SJSA1 (cell line): ENCODE results near the gene RALGAPA2. TPM values are rescaled to one million over a fixed set of nuclear protein-coding genes. Genes with fewer than 3 reads are reported as not detected.

ENCODE experiments used
- DNase-seq, 2 experiments: peaks; one replicate each; pipeline ENCODE4 v3.0.0-alpha.2; 2015 to 2020; ENCODE audit warnings: low spot score in 2 of 2, low read depth in 1 of 2
- H3K27ac ChIP-seq: fragments of 250-450 bp; sonication (Bioruptor Pico); 2 replicates; pipeline ENCODE4 v1.5.1; 2020; ENCODE audit warnings: mild to moderate bottlenecking, moderate library complexity
- H3K27me3 ChIP-seq: fragments of 250-450 bp; sonication (Bioruptor Pico); replicated peaks from 2 replicates; pipeline ENCODE4 v1.5.1; 2020; ENCODE audit warnings: mild to moderate bottlenecking, moderate library complexity
- H3K36me3 ChIP-seq: fragments of 250-450 bp; sonication (Bioruptor Pico); 2 replicates; pipeline ENCODE4 v1.5.1; 2020; ENCODE audit warnings: mild to moderate bottlenecking
- H3K4me1 ChIP-seq: fragments of 250-450 bp; sonication (Bioruptor Pico); replicated peaks from 2 replicates; pipeline ENCODE4 v1.6.1; 2021; ENCODE audit warnings: mild to moderate bottlenecking
- H3K4me3 ChIP-seq: fragments of 250-450 bp; sonication (Bioruptor Pico); 2 replicates; pipeline ENCODE4 v1.5.1; 2020; ENCODE audit warnings: mild to moderate bottlenecking
- H3K9me3 ChIP-seq: fragments of 250-450 bp; sonication (Bioruptor Pico); replicated peaks from 2 replicates; pipeline ENCODE4 v1.5.1; 2020; ENCODE audit warnings: mild to moderate bottlenecking
- total RNA-seq: library from RNA; depleted of rRNA; stranded (reverse); fragments of >200 nt; shearing (Covaris generic); gene quantifications from 2 replicates; pipeline ENCODE4 v1.2.3, GENCODE V29; 2014

RALGAPA2 gene
- total RNA-seq, 1 experiment from 2014 or later, result 5.9 TPM

DNA sequence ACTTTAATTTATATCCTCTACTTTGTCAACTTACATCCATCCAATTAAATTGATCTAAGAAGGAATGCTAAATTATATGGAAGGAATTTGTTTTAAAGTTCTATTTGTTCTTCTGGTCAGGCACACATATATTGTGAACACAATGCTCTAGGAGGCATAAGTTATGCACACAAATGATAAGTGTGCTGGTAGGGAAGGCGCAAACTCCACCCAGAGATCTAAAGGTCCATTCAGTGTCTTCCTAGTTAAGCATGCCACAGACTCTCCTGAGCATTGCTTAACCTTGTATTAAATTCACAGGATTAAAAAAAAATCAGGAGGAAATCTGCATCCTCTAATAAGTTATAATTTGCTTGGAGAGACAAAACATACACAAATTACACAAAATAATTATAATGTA, 127.3 kb downstream of the RALGAPA2 start:
- Histone ChIP-seq H3K4me3 (no peak overlapping the region), H3K4me1 (no peaks in the 10 kb centered on the region), H3K27ac (no peak overlapping the region), H3K36me3 (no peaks in the 10 kb centered on the region), H3K9me3 (no peaks in the 10 kb centered on the region), H3K27me3 (no peaks in the 10 kb centered on the region)
- DNase-seq, result no peak

- Histone ChIP-seq H3K4me3 (no peak overlapping the region), H3K36me3 (no peaks in the 10 kb centered on the region), H3K27ac (no peak overlapping the region), H3K27me3 (no peaks in the 10 kb centered on the region), H3K4me1 (no peaks in the 10 kb centered on the region), H3K9me3 (no peaks in the 10 kb centered on the region)
- no peak for DNase-seq
These were observed 129.7 kb downstream of the RALGAPA2 start for GRCh38 chr20:20582734-20583133.

DNA sequence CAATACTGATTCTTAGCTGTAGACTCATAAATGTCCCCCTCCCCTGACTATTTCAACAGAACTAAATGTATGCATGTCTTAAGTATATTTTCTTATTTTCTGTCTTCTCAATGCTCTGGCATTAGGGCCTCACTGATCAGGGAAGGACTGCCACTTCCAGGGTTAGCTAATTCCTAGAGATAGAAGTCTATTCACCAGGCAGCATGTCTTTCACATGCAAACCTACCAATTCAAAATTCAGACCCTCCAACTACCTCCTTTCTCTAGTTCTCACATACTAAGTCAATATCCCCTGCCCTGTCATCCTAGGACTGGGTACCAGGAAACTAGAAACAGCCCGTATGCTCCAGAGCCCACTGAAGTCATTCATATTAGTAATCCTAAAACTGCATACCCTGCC, 132.3 kb downstream of the RALGAPA2 start:
- no peaks in the 10 kb centered on the region for H3K4me1 ChIP-seq
- H3K9me3 ChIP-seq, result no peaks in the 10 kb centered on the region
- H3K36me3 ChIP-seq, result no peaks in the 10 kb centered on the region
- H3K27ac ChIP-seq, result no peak overlapping the region
- no peak overlapping the region for H3K4me3 ChIP-seq
- no peak for DNase-seq
- H3K27me3 ChIP-seq, result no peaks in the 10 kb centered on the region

DNA sequence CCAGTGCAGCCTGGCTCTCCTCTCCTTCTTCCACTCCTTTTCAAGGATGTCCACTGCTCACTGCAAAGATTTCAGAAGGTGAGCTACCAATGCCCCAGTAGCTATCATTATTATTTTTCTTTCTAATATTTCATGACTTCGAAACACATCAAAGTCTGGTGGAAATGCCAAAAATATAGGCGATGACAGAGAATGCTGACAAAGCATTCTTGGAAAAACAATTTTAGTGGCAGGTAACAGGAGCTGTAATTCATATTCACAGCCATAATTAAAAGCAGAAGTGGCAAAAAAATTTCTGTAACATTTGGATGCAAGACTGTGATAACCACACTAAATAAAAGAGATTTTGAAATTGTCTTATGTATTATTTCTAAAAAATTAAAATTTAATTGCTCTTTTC, 133.6 kb downstream of the RALGAPA2 start:
- Histone ChIP-seq H3K9me3 (no peaks in the 10 kb centered on the region), H3K4me1 (no peaks in the 10 kb centered on the region), H3K27ac (no peak overlapping the region), H3K27me3 (no peaks in the 10 kb centered on the region), H3K4me3 (no peak overlapping the region), H3K36me3 (no peaks in the 10 kb centered on the region)
- no peak for DNase-seq

DNA sequence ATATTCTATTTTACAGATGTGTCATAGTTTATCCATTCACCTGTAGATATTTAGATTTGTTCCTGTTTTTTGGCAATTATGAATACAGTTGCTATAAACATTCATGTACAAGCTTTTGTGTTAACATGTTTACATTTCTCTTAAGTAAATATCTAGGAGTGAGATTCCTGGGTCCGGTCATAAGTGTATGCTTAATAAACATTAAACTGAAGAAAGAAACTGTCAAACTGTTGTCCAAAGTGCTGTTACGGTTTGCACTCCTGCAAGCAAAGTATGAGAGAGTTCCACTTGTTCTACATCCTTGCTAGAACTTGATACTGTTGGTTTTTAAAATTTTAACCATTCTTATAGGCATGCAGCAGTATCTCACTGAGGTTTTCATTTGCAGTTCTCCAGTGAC, 138.6 kb downstream of the RALGAPA2 start:
- Histone ChIP-seq H3K27ac (no peak overlapping the region), H3K4me3 (no peak overlapping the region), H3K4me1 (no peaks in the 10 kb centered on the region), H3K9me3 (no peaks in the 10 kb centered on the region), H3K36me3 (no peaks in the 10 kb centered on the region), H3K27me3 (no peaks in the 10 kb centered on the region)
- no peak for DNase-seq

DNA sequence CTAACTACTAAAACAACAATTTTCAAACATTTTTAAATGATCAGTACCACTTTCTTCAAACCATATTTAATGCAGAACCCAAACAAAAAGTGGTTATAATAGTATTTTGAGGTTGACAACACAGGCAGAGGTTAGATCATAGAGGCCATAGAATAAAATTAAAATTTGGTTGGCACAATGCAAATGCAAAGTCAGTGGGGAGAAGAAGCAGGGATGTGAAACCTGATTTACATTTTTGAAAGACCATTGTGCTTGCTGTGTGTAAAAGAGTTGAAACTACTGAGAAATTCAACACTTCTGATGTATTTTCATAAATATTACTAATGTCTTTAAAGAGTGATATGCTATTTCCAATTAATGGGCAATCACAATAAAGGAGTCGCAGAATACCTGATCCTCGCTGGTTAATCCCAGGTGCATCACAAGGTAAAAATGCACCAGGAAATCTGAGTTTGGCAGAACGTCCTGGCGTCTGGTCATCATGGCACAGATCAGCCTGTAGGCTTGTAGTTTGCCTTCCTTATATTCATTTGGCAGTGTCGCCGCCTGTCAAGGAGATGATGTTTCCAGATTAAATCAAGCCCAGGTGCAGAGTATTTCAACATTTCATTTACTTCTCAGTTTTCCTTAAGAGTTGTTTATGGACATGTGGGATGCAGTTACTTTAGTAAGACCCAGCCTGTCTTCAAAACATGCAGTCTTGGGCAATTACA, 141.2 kb downstream of the RALGAPA2 start:
- H3K4me1 ChIP-seq, result no peaks in the 10 kb centered on the region
- H3K27me3 ChIP-seq, result no peaks in the 10 kb centered on the region
- no peak for DNase-seq
- no peaks in the 10 kb centered on the region for H3K9me3 ChIP-seq
- H3K36me3 ChIP-seq, result no peaks in the 10 kb centered on the region
- no peak overlapping the region for H3K27ac ChIP-seq
- H3K4me3 ChIP-seq, result no peak overlapping the region

- Histone ChIP-seq H3K36me3 (no peaks in the 10 kb centered on the region), H3K27me3 (no peaks in the 10 kb centered on the region), H3K27ac (no peak overlapping the region), H3K4me1 (no peaks in the 10 kb centered on the region), H3K9me3 (no peaks in the 10 kb centered on the region), H3K4me3 (no peak overlapping the region)
- no peak for DNase-seq
These were observed 143.7 kb downstream of the RALGAPA2 start for GRCh38 chr20:20568604-20569205.

DNA sequence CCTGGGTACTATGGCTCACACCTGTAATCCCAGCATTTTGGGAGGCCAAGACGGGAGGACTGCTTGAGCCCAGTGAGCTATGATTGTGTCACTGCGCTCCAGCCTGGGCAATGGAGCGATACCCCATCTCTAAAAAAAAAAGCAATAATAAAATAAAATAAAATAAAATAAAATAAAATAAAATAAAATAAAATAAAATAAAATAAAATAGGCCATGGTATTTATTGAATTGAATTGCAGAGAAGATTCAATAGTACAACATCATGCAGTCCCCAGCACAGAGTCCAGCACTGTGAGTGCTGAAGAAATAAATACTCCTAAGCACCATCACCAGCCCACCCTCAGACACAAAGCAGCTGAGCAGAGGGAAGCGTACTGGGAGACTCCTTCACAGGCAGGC, 144.7 kb downstream of the RALGAPA2 start:
- H3K4me3 ChIP-seq, result no peak overlapping the region

DNA sequence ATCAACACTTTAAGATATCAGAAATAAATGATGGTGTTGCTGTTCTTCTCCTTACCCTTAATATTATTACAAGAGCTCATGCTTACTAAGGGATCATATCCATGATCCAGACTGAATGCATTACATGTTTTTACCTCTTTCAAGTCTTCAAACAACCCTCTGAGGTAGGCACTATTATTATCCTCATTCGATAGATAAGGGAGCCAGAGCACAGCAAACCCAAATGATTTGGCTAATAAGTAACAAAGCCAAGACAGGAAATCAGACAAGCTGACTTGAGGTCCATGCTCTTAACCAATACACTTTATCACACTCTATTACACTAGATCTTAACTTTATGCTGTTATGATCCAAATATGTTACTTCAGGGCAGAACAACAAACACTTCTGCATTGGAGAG, 145.9 kb downstream of the RALGAPA2 start:
- Histone ChIP-seq H3K36me3 (no peaks in the 10 kb centered on the region), H3K4me3 (no peak overlapping the region), H3K9me3 (no peaks in the 10 kb centered on the region), H3K4me1 (no peaks in the 10 kb centered on the region), H3K27me3 (no peaks in the 10 kb centered on the region), H3K27ac (no peak overlapping the region)
- no peak for DNase-seq

More for the DNA sequence above, 144.7 kb downstream of the RALGAPA2 start:
- no peak overlapping the region for H3K27ac ChIP-seq
- no peaks in the 10 kb centered on the region for H3K9me3 ChIP-seq
- DNase-seq, result no peak
- no peaks in the 10 kb centered on the region for H3K27me3 ChIP-seq
- no peaks in the 10 kb centered on the region for H3K36me3 ChIP-seq
- no peaks in the 10 kb centered on the region for H3K4me1 ChIP-seq

DNA sequence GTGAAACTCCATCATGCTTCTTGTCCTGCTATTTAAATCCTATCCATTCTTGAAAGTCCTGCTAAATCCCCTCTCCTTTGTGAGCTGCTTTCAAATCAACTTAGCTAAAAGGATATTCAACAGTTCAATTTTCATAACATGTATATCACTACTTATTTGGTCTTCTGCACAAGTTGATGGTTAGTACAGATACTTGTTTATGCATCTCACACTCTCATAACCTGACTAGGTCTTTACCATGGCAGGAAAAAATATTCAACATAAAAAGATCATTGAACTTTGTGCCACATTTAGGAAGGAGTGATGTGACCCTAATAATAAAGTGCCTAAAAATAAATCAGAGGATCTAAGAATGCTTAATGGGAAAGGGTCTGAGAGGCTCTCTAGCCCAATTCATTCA, 148.2 kb downstream of the RALGAPA2 start:
- Histone ChIP-seq H3K4me1 (no peaks in the 10 kb centered on the region), H3K4me3 (no peak overlapping the region), H3K9me3 (no peaks in the 10 kb centered on the region), H3K27me3 (no peaks in the 10 kb centered on the region), H3K36me3 (no peaks in the 10 kb centered on the region), H3K27ac (no peak overlapping the region)
- no peak for DNase-seq

GRCh38 chr20:20562507-20562906, 149.9 kb downstream of the RALGAPA2 start:
- DNase-seq, result no peak
- no peaks in the 10 kb centered on the region for H3K27me3 ChIP-seq
- H3K27ac ChIP-seq, result no peak overlapping the region
- H3K36me3 ChIP-seq, result no peaks in the 10 kb centered on the region
- H3K4me3 ChIP-seq, result no peak overlapping the region
- H3K9me3 ChIP-seq, result no peaks in the 10 kb centered on the region
- no peaks in the 10 kb centered on the region for H3K4me1 ChIP-seq

DNA sequence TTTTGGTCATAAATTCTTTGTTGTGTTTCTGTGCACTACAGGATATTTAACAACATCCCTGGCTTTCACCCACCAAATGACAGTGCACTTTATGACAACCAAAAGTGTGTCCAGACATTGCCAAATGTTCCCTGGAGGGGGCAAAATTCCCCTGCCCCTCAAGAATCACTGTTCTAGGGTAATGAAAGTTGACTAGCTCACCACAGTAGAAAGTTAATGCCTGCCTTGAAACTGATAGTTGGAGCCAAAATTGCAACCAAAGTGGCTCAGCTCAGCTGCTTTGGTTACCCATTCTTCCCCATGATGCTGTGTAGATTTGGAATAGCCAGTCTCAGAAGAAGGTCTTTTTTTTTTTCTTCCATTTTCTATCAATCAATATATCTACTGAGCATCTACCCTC, 150.6 kb downstream of the RALGAPA2 start:
- no peak for DNase-seq
- Histone ChIP-seq H3K27me3 (no peaks in the 10 kb centered on the region), H3K36me3 (no peaks in the 10 kb centered on the region), H3K27ac (no peak overlapping the region), H3K4me3 (no peak overlapping the region), H3K4me1 (no peaks in the 10 kb centered on the region), H3K9me3 (no peaks in the 10 kb centered on the region)

DNA sequence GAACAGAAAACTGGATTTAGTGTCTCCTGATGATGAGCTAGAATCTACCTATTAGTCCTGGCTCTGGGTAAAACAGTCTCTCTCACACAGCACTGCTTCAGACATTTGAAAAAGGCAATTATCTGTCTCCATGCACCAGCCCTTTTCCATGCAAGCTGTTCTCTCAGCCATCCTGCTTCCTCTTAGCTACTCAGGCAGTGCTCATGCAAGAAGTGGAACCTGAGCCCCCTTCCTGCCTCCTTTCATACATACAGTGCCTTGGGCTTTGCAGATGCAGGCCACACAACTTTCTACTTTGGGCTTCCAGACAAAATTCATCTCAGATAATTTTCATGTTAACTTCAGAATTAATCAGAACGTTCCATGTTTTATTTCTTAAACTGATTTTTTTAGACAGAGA, 151.3 kb downstream of the RALGAPA2 start:
- no peak overlapping the region for H3K4me3 ChIP-seq
- H3K27ac ChIP-seq, result no peak overlapping the region
- H3K4me1 ChIP-seq, result no peaks in the 10 kb centered on the region
- H3K27me3 ChIP-seq, result no peaks in the 10 kb centered on the region
- no peaks in the 10 kb centered on the region for H3K36me3 ChIP-seq
- H3K9me3 ChIP-seq, result no peaks in the 10 kb centered on the region
- no peak for DNase-seq

DNA sequence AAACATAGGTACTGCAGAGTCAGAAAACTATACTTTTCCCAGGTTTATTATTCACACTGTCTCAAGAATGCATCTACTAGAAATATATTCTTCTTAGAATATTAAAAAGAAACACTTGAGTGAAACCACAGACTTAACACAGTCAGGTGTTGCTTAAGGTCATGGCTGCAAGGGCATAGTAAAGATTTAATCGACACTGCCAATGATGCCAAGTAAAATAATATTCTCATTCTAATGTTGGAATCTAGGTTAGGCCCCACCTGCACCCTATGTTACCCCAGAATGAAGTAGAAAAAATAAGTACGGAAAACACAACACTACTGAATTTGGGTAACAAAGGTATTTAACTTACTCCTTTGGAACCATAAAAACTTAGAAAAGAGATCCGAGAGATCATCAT, 155.0 kb downstream of the RALGAPA2 start:
- Histone ChIP-seq H3K4me3 (no peak overlapping the region), H3K27ac (no peak overlapping the region), H3K36me3 (no peaks in the 10 kb centered on the region), H3K4me1 (no peaks in the 10 kb centered on the region), H3K27me3 (no peaks in the 10 kb centered on the region), H3K9me3 (no peaks in the 10 kb centered on the region)
- DNase-seq, result no peak

DNA sequence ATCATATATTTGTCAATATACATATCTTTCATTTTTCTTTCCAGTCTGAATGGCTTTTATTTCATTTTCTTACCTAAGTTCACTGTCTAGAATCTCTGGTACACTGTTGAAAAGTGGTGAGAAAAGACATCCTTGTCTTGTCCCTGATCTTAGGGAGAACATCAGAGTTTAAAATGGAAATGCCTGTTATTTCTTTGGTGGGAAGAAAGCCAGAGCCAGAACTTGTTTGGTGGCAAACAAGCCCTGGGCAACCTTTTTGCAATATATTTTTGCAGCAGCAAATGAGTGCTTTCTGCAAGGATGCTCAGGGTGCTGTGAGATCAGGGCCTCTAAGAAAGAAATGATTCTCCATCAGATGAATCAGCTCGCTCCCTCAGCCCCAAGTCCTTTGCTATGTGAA, 156.6 kb downstream of the RALGAPA2 start:
- no peaks in the 10 kb centered on the region for H3K27me3 ChIP-seq
- no peak for DNase-seq
- H3K4me3 ChIP-seq, result no peak overlapping the region
- no peak overlapping the region for H3K27ac ChIP-seq
- H3K4me1 ChIP-seq, result no peaks in the 10 kb centered on the region
- H3K9me3 ChIP-seq, result no peaks in the 10 kb centered on the region
- H3K36me3 ChIP-seq, result no peaks in the 10 kb centered on the region
